ENCODE data around the gene TOLLIP.

GRCh38 chr11:1354125-1354938 is 44.9 kb upstream of the TOLLIP start:
- TF ChIP-seq CTCF (IDR thresholded peaks at IDR 0.05) (no peak), POLR2A (IDR thresholded peaks at IDR 0.05) (no peak)

Data from right lobe of liver (tissue), 4 donors.